Ramos (cell line): ENCODE measurements around the gene HPS3.
"Not testable (repeated sequence)": the region's sequence is repeated elsewhere in the genome, so short reads cannot be mapped to it uniquely, and the experiment has no call there.

ENCODE experiments used
- in situ Hi-C: fragments of 300-500 bp; cut with MboI; formaldehyde crosslinking; loops from one replicate; pipeline ENCODE4 v1.14.3; 2022; ENCODE audit warnings: low sequenced_read_pairs; ENCODE audit not compliant: unreplicated experiment

Gene HPS3, protein sequence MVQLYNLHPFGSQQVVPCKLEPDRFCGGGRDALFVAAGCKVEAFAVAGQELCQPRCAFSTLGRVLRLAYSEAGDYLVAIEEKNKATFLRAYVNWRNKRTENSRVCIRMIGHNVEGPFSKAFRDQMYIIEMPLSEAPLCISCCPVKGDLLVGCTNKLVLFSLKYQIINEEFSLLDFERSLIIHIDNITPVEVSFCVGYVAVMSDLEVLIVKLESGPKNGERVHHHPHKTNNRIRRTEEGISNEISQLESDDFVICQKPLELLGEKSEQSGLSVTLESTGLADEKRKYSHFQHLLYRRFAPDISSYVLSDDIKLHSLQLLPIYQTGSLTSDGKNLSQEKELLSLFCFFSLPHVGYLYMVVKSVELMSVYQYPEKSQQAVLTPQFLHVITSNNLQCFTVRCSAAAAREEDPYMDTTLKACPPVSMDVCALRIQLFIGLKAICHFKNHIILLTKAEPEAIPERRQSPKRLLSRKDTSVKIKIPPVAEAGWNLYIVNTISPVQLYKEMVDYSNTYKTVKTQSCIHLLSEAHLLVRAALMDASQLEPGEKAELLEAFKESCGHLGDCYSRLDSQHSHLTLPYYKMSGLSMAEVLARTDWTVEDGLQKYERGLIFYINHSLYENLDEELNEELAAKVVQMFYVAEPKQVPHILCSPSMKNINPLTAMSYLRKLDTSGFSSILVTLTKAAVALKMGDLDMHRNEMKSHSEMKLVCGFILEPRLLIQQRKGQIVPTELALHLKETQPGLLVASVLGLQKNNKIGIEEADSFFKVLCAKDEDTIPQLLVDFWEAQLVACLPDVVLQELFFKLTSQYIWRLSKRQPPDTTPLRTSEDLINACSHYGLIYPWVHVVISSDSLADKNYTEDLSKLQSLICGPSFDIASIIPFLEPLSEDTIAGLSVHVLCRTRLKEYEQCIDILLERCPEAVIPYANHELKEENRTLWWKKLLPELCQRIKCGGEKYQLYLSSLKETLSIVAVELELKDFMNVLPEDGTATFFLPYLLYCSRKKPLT

DNA sequence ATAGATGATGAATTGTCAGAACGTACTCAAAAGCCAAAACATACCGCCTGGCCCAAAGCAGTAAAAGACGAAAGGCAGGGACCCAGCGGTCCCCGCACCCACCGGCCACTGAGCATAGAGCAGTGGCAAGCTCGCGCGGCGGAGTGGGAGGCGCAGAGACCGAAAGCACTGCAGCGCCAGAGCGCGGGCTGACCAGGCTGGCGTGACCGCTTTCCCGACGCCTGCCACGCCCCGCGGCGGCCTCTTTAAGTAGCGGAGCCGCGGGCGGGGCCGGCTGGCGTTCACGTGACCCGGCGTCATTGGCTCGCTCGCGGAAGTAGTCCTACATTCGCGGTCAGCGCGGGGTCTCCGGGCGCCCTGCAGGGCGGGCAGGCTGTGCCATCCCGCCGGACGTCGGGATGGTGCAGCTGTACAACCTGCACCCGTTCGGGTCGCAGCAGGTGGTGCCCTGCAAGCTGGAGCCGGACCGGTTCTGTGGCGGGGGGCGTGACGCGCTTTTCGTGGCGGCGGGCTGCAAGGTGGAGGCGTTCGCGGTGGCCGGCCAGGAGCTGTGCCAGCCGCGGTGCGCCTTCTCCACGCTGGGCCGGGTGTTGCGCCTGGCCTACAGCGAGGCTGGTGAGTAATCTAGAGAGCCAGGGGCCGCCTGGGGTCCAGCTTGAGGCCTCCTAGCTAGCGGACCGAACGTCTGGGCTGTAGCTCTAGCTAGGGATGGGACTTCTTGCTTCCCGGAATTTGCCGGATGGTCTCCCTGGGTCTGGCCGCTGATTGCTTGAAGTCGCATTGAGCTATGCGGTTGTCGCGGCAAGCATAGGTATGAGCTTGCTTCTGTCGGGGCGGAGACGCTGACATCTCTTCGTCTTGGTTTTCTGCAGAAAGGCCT is at the start of gene HPS3:
HPS3 (plus strand) TSS at position 313 of the 880 bp plus-strand sequence; CDS start at position 399, 86 bp downstream.
- in situ Hi-C loops: no loop called here

DNA sequence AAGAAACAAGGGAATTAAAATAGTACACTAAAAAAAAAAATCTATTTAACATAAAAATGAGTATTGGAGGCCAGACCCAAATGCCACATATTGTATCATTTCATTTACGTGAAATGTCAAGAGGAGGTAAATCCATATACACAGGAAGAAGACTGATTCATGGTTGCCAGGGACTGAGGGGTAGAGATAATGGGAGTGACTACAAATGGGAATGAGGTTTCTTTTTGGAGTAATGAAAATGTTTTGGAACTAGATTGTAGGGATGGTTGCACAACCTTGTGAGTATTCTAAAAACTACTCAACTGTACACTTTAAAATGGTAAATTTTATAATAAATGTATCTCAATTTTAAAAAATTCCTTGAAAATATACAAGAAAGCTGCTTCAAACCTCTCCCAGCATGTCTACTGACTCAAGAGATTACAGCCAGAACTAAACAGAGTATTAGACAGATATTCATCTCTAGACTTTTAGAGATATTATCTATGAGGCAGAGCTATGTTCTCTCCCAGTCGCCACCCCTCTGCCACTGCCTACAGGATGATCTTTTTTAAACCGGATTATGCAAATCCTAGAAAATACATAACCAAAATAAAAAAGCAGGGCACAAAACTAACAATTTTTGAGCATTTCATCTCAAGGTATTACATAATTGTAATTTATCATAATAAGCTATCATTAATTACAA is 49.3 kb upstream of the HPS3 start:
- in situ Hi-C loops: no loop called here

DNA sequence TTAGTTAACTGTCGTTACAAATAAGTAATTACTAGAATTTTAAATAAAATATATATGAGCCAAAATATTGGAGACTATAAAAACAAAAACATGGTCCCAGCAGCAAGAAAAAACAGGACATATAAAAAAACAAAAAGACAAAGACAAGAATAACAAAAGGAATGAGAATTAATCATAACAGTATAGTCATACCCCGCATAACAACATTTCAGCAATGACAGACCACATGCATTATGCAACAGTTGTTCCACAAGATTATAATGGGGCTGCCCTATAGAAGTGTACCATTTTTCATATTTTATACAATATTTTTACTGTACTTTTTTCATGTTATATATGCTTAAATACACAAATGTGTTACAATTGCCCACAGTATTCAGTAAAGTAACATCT is 48.7 kb upstream of the HPS3 start:
- in situ Hi-C loops: no loop called here

DNA sequence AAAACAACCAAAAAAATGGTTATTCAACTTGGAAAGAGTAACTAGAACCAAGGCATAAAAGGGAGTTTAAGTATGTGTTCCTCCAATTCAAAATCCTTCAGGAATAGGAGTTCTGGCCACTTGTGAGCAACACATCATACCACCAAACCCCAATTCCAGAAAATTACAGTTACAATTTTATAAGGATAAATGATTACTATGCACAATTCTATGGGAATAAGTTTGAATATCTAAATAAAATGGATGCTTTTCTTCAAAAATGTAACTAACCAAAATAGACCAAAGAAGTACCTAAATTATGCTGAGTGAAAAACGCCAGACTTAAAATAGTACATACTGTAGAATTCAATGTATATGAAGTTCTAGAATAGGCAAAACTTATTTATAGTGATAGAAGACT is 47.7 kb upstream of the HPS3 start:
- in situ Hi-C loops: no loop called here

DNA sequence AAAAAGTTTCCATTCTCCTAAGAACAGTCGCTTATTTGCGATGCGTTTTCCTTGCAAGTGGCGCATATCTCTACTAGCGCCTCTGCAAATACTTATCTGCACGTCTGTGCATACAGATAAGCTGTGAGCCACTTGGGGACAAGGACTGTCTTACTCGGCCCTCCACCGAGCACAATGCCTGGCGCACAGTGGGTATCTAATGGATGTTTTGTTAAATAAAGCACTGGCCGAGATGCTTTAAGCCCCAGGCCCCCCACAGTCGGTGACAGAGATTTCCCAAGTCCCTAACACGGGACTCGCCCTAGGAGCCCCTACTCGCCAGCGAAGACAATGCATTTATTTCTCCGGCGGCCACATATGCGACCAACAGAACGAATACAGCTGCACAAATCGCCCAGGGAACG is 43.6 kb upstream of the HPS3 start:
- in situ Hi-C loops: no loop called here

DNA sequence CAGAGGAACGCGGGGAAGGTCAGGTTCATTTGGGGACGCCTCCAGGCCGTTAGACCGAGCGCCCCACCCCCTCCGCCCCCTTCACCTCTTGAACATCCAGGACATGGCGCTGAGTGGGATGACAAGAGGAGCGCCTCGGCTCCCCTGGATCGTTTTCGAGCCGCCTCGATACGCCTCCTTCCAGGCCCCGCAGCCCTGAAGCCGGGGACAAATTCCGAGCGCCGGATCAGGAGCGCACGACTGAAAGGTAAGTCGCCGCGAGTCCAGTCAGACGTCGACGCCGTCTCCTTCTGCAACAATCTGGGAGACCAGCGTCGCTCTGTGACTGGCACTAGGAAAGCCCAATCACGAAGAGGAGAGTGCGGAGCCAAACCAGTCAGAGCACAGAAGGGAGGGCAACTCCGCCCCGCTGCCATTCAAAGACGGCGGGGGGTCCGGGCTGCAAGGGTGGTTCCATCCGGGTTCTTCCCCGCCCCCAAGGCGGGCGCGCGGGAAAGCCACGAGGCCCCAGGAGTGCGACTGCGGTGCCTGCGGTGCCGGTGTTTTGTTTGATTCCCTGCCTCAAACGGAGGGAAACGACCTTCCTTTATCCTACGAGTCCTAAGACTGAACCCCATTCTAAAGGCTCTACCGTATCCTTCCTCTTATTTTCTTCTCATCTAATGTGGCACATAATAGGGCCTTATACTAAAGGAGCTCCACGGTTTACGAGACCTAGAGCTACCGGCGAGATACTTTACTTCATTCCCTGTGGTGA is 43.0 kb upstream of the HPS3 start, which contains the start of gene HLTF:
HLTF (minus strand) TSS at position 302 of the 757 bp plus-strand sequence; CDS start at position 105, 197 bp downstream.
- in situ Hi-C loops: no loop called here

DNA sequence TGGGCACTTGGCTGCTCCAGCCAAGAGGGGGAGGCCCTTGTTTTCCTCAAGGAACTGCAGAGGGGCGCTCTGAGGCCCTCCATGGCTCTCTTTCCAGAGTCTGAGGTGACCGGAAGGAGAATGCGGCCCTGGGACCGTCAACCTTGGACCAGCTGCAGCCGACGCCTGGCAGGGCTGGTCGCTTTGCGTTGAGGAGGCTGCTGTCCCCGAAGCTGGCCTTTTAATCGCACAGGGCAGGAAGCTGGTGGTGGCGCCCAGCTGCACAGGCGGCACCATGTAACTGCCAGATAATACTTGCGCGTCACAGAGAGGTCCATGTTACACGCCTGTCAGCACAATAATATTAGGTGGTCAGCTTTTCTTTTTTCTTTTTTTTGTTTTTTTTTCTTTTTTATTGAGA is 42.2 kb upstream of the HPS3 start:
- in situ Hi-C loops: no loop called here

DNA sequence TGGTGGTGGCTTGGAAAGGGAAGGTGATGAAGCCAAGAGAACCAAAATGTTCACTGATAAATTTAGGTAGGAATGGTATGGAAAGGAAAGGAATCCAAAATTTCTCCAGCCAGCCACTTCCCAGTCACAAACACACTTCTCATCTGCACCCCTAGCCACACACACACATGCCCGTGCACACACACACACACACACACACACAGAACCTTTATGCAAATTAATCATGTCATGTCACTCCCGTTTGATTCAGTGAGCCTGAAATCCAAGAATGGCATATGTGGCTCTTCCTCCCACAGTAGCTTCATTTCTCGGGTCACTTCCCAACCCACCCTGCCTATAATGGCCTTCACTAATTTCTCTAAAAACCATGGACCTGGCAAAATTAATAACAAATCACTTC is 40.0 kb upstream of the HPS3 start:
- in situ Hi-C loops: no loop called here

DNA sequence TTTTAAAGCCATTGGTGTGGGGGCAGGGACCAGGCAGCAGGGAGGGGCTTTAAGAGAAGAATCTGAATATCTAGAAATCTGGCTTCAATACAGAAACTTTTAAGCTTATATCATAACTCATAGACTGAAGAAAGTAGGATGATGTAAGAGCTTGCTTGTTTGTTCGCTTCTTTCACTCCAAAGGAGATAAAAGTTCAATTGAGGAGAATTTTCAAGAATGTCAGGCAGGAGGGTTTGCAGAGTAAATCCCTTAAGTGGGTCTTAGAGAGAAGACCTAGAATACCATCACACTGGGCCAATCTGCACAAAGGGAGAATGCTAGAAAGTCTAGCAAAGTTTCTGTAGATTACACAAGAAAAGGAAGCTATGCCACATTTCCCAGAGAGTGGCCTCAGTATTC is 39.0 kb upstream of the HPS3 start:
- in situ Hi-C loops: no loop called here

DNA sequence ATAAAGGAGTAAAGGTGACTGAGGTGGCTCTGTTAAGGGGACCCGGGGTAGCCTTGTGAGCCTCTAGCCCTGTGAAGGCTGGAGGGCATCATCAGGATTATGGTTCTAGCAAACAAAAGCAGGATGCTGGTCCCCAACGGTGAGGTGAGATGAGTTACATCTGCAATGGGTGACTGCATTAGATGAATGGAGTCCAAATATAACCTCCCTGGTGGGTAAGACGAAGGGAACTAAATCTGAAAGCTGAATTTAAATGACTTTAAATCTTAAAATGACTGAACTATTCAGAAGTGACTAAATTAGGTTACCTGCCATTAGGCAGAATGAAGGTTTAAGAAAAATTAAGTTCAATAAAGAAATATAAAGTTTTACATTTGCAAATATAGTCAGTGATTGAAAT is 38.5 kb upstream of the HPS3 start:
- in situ Hi-C loops: no loop called here

DNA sequence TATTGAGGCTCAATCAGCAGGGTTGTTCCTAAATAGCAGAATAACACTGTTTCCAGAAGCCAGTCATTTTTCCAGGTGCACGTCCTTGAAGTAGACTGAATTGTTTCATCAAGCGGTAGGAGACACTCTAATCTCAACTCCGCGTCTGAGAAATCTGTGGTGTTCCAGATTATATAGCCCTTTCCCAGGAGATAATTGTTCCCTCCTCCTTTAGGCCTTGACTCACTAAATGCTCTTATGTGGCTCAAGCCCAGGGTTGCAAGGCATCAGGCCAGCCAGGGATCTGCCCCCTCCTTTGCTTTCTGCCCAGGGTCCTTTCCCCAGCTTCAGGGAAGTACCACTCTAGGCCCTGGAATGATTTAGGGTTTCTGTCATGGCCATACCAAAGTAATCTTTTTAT is 37.5 kb upstream of the HPS3 start:
- in situ Hi-C loops: no loop called here

DNA sequence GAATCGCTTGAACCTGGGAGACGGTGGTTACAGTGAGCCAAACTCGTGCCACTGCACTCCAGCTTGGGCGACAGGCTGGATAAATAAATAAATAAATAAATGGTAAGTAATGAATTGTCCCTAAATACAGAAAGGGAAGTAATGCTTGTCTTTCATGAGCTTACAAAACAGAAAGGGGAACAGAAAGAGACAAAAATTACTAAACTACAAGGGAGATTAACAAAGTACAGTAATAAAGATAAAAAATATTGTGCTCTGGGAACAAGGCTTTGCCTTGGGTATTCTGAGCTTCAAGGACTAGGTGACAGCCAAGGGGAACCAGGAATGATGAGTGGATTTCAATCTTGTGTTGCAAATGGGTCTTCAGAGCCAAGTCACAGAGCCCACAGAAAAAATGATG is 34.0 kb upstream of the HPS3 start:
- in situ Hi-C loops: no loop called here

DNA sequence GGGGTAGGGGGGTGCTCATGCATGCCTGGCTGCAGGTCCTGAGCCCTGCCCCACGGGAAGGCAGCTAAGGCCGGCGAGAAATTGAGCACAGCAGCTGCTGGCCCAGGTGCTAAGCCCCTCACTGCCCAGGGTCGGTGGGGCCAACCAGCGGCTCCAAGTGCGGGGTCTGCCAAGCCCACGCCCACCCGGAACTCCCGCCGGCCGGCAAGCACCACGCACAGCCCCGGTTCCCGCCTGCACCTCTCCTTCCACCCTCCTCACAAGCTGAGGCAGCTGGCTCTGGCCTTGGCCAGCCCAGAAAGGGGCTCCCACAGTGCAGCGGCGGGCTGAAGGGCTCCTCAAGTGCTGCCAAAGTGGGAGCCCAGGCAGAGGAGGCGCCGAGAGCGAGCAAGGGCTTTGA is 31.5 kb upstream of the HPS3 start:
- in situ Hi-C loops: not testable (repeated sequence)

DNA sequence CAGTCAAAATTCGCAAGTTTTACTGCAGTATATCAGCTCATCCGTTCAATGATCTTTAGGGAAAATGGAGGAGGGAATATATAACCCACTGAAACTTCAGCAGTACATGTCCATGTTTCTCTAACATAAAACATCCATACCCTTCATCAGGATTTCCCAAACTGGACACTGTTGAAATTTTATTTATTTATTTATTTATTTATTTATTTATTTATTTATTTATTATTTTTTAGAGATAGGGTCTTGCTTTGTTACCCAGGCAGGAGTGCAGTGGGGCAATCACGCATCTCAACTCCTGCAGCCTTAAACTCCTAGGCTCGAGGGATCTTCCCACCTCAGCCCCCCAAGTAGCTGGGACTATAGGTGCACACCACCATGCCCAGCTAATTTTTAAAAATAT is 28.3 kb upstream of the HPS3 start:
- in situ Hi-C loops: loop anchor here (25.0 kb wide), 1 partner anchor 386 kb away; no protein-coding TSS in a partner anchor

DNA sequence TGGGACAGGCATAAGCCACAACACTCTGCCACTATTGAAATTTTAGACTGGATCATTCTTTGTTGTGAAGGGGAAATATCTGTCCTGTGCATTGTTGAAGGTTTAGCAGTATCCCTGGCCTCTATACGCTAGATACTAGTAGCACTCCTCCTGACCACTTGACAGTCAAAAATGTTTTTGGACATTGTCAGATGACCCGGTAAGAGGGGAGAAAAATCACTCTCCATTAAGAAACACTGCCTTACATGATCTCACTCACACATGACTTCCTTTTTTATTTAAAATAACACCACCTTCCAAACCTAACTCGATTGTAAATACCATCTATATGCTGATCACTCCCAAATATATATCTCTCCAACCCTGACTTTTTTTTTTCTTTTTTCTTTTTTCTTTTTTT is 27.8 kb upstream of the HPS3 start:
- in situ Hi-C loops: loop anchor here (25.0 kb wide), 1 partner anchor 386 kb away; no protein-coding TSS in a partner anchor

DNA sequence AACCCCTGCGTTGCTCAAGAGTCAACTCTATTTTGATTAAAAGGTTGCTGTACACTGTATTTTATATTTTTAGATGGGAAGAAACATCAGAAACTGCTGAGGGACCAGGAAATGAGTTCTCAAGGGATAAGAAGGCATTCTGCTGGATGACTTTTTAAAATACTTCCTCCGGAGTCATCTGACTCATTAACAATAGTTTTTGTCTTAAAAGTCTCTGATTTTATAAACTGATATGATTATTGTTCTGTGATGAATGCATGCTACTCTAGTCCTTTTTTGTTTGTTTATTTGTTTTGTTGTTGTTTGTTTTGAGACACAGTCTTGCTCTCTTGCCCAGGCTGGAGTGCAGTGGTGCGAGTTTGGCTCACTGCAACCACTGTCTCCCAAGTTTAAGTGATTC is 25.0 kb upstream of the HPS3 start:
- in situ Hi-C loops: loop anchor here (25.0 kb wide), 1 partner anchor 383 kb away; no protein-coding TSS in a partner anchor

DNA sequence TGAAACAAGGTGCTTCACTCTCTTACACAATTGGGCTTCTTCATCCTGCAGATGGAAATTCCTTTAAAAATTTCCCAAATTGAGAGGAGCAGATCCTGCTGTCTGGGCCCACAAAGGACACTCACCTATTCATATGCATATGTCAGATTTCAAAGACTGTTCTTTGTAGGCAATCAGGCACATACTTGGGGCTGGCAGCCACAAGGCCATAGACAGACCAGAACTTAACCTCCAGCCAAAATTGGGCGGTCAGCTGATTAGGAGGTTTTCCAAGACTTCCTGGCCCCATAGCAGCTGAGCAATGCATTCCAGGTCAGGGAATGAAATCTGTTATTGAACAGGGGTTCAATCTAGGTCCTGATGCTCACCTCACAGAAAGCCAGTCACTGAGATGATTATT is 15.0 kb upstream of the HPS3 start:
- in situ Hi-C loops: loop anchor here (10.0 to 25.0 kb wide), 2 partner anchors 160 to 373 kb away; no protein-coding TSS in a partner anchor

DNA sequence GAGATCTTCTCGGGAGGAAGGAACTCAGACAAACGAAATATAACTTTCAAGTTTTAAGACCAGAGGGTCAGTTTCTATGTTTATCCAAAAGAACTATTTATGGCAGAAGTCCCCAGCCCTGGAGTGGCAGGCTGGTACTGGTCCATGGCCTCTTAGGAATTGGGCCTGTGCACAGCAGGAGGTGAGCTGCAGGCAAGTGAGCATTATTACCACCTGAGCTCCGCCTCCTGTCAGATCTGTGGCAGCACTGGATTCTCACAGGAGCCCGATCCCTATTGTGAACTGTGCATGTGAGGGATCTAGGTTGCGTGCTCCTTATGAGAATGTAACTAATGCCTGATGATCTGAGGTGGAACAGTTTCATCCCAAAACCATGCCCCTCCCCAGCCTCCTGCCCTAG is 14.3 kb upstream of the HPS3 start:
- in situ Hi-C loops: loop anchor here (5.0 to 25.0 kb wide), 3 partner anchors 157 to 372 kb away; no protein-coding TSS in a partner anchor
